GM23248 (cell line): ENCODE results near the gene EML5.

Source experiments
- EZH2 ChIP-seq: fragments of 200-600 bp; sonication (generic); IDR thresholded peaks from 2 replicates; pipeline ENCODE4 v1.6.1; 2018; ENCODE audit warnings: antibody characterized with exemption, mild to moderate bottlenecking; ENCODE audit not compliant: insufficient read depth, poor library complexity, severe bottlenecking
- EZH2phosphoT487 ChIP-seq: fragments of 200-600 bp; sonication (generic); IDR thresholded peaks from 2 replicates; pipeline ENCODE4 v1.6.1; 2018; ENCODE audit warnings: antibody characterized with exemption, moderate library complexity, mild to moderate bottlenecking, low read depth; ENCODE audit not compliant: insufficient read depth

GRCh38 chr14:88823968-88824313 is 31.2 kb upstream of the EML5 start:
- no peak for TF ChIP-seq EZH2
- TF ChIP-seq EZH2phosphoT487 = no peak
